ENCODE results near the gene EPB41. TPM values are rescaled to one million over a fixed set of nuclear protein-coding genes. Genes with fewer than 3 reads are reported as not detected.
"Not testable (repeated sequence)": the region's sequence is repeated elsewhere in the genome, so short reads cannot be mapped to it uniquely, and the experiment has no call there.

Gene EPB41
- total RNA-seq, 4 donors from 2014 or later = 71.6 to 117 (median 92.6) TPM

DNA sequence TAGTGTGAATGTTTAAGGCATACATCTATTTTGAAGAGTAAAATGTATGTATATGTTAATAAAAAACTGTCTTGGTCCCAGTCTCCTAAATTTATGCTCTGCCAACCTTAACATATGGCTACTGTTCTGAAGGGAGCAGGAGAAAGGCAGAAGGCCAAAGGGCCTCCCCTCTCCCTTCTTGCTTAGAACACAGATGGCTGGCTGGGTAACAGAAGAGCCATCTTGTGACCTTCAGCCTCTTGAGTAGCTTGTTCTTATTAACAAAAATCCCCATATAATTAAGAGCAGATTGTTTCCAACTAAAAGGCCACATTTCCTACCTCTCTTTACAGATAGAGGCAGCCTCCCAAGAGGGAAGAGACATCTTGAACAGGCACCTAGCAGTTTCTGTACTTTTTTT lies 36.1 kb downstream of the EPB41 start:
- TF ChIP-seq POLR2AphosphoS5 (IDR thresholded peaks at IDR 0.05) = no peak
- Histone ChIP-seq H3K27me3 (no peaks in the 10 kb centered on the region), H3K36me3 (no peaks in the 10 kb centered on the region), H3K9me3 (no peaks in the 10 kb centered on the region), H3K27ac (no peak overlapping the region), H3K4me1 (no peaks in the 10 kb centered on the region), H3K4me3 (no peak overlapping the region)
- intact Hi-C loops (cut with DNase I; ENCODE audit: low total_unique reads) = no loop called here
- no peak for DNase-seq
- in situ Hi-C loops (cut with MboI; ENCODE audit: low pct_ligation_motif_present in 1 of 4, low pct_unique_long_range_greater_than_20kb in 1 of 4, low sequenced_read_pairs in 3 of 4) = no loop called here

- 67 to 73% methylated on average over 2 of the region's 2 CpGs for WGBS, 2 donors (ENCODE audit: low coverage in 1 of 2)
- H3K36me3 ChIP-seq = no peaks in the 10 kb centered on the region
- intact Hi-C loops (cut with DNase I; ENCODE audit: low total_unique reads) = no loop called here
- in situ Hi-C loops (cut with MboI; ENCODE audit: low pct_ligation_motif_present in 1 of 4, low pct_unique_long_range_greater_than_20kb in 1 of 4, low sequenced_read_pairs in 3 of 4) = no loop called here
- no peak for DNase-seq
- no peaks in the 10 kb centered on the region for H3K4me1 ChIP-seq
- no peaks in the 10 kb centered on the region for H3K9me3 ChIP-seq
- TF ChIP-seq EP300 (IDR thresholded peaks at IDR 0.05; ENCODE audit: low read depth) = no peak
- TF ChIP-seq POLR2A (IDR thresholded peaks at IDR 0.05) = no peak
- no peak for TF ChIP-seq POLR2AphosphoS5 (IDR thresholded peaks at IDR 0.05)
- no peak for TF ChIP-seq CTCF (IDR thresholded peaks at IDR 0.05)
- no peak overlapping the region for H3K4me3 ChIP-seq
- H3K27ac ChIP-seq = no peak overlapping the region
- H3K27me3 ChIP-seq = no peaks in the 10 kb centered on the region
Measured at GRCh38 chr1:28954126-28954726, 39.9 kb downstream of the EPB41 start.

DNA sequence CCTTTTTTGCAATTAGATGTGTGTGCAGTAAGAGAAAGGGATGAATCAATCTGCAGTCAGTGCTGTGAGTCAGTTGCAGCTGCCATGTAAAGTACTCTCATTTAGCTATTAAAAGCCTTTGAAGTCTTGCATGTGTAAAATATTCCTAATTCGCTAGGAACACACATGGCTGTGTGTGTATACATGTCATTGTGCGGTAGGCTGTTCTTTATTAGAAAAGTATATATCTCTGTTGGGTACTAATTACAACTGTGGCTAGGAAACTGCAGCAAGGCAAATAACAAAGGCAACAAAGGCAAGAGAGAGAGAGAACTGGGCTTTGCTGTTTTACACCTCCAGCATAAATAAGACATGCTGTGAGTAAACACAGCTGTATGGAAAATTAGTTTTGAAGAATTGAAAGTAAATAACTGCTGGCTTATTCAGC lies 41.7 kb downstream of the EPB41 start:
- 54 to 60% methylated on average over 2 of the region's 2 CpGs for WGBS, 2 donors (ENCODE audit: low coverage in 1 of 2)
- Histone ChIP-seq H3K27me3 (no peaks in the 10 kb centered on the region), H3K4me3 (no peak overlapping the region), H3K9me3 (no peaks in the 10 kb centered on the region), H3K4me1 (no peaks in the 10 kb centered on the region), H3K36me3 (no peaks in the 10 kb centered on the region), H3K27ac (no peak overlapping the region)
- intact Hi-C loops (cut with DNase I; ENCODE audit: low total_unique reads) = no loop called here
- TF ChIP-seq CTCF (IDR thresholded peaks at IDR 0.05) (no peak), POLR2AphosphoS5 (IDR thresholded peaks at IDR 0.05) (no peak), EP300 (IDR thresholded peaks at IDR 0.05; ENCODE audit: low read depth) (no peak), POLR2A (IDR thresholded peaks at IDR 0.05) (no peak)
- in situ Hi-C loops (cut with MboI; ENCODE audit: low pct_ligation_motif_present in 1 of 4, low pct_unique_long_range_greater_than_20kb in 1 of 4, low sequenced_read_pairs in 3 of 4) = no loop called here
- no peak for DNase-seq

GRCh38 chr1:28962114-28962831 lies 47.9 kb downstream of the EPB41 start:
- H3K27ac ChIP-seq; H3K36me3 ChIP-seq; H3K9me3 ChIP-seq; in situ Hi-C loops (cut with MboI; ENCODE audit: low pct_ligation_motif_present in 1 of 4, low pct_unique_long_range_greater_than_20kb in 1 of 4, low sequenced_read_pairs in 3 of 4); H3K27me3 ChIP-seq; H3K4me3 ChIP-seq; DNase-seq; intact Hi-C loops (cut with DNase I; ENCODE audit: low total_unique reads): not testable (repeated sequence)
- H3K4me1 ChIP-seq = peaks cover 0 to 12% (median 10%) of the 10 kb centered on the region in 4 donors
- 78 to 86% methylated on average over 9 to 13 of the region's 13 CpGs for WGBS, 2 donors (ENCODE audit: low coverage in 1 of 2)

- H3K9me3 ChIP-seq = no peaks in the 10 kb centered on the region
- in situ Hi-C loops (cut with MboI; ENCODE audit: low pct_ligation_motif_present in 1 of 4, low pct_unique_long_range_greater_than_20kb in 1 of 4, low sequenced_read_pairs in 3 of 4) (no loop called here), intact Hi-C loops (cut with DNase I; ENCODE audit: low total_unique reads) (no loop called here)
- no peaks in the 10 kb centered on the region for H3K36me3 ChIP-seq
- no peak overlapping the region for H3K4me3 ChIP-seq
- DNase-seq = no peak
- 80 to 90% methylated on average over 1 of the region's 1 CpG for WGBS, 2 donors (ENCODE audit: low coverage in 1 of 2)
- H3K27me3 ChIP-seq = no peaks in the 10 kb centered on the region
- no peak for TF ChIP-seq CTCF (IDR thresholded peaks at IDR 0.05)
- TF ChIP-seq EP300 (IDR thresholded peaks at IDR 0.05; ENCODE audit: low read depth) = no peak
- TF ChIP-seq POLR2AphosphoS5 (IDR thresholded peaks at IDR 0.05) = no peak
- no peak for TF ChIP-seq POLR2A (IDR thresholded peaks at IDR 0.05)
- H3K27ac ChIP-seq = no peak overlapping the region
- peaks cover 0 to 12% (median 10%) of the 10 kb centered on the region in 4 donors for H3K4me1 ChIP-seq
Measured at GRCh38 chr1:28965271-28965870, 51.0 kb downstream of the EPB41 start.
